SK-N-SH treated with all-trans-retinoic acid at 6 μM for 48 hours (cell line): ENCODE measurements around the gene KLLN.

ENCODE experiments used
- ATAC-seq: fragments of 200-7000 bp; cut with Tn5 transposase; 3 replicates; pipeline ENCODE4 v1.9.1; 2020; ENCODE audit warnings: mild to moderate bottlenecking, moderate library complexity
- ARNTL ChIP-seq: fragments of 450-650 bp; formaldehyde crosslinking; IDR thresholded peaks from 2 replicates; pipeline ENCODE4 v1.5.0; 2020; ENCODE audit warnings: low read depth, mild to moderate bottlenecking, moderate library complexity, borderline replicate concordance
- BACH2 ChIP-seq: fragments of 250-450 bp; sonication (Bioruptor Pico); IDR thresholded peaks from 2 replicates; pipeline ENCODE4 v1.9.0; 2021; ENCODE audit warnings: mild to moderate bottlenecking, borderline replicate concordance
- CSDC2 ChIP-seq: fragments of 250-450 bp; sonication (Bioruptor Pico); IDR thresholded peaks from 2 replicates; pipeline ENCODE4 v1.5.0; 2020; ENCODE audit warnings: mild to moderate bottlenecking, moderate library complexity
- ESRRG ChIP-seq: fragments of 250-450 bp; sonication (Bioruptor Pico); IDR thresholded peaks from 2 replicates; pipeline ENCODE4 v1.6.1; 2021; ENCODE audit warnings: mild to moderate bottlenecking
- OSR1 ChIP-seq: fragments of 250-450 bp; sonication (Bioruptor Pico); IDR thresholded peaks from 2 replicates; pipeline ENCODE4 v1.8.0; 2022; ENCODE audit warnings: moderate library complexity, mild to moderate bottlenecking, inconsistent platforms
- PPARA ChIP-seq: fragments of 250-450 bp; sonication (Bioruptor Pico); IDR thresholded peaks from 2 replicates; pipeline ENCODE4 v1.5.0; 2020; ENCODE audit warnings: mild to moderate bottlenecking, borderline replicate concordance
- RARB ChIP-seq: fragments of 250-450 bp; sonication (Bioruptor Pico); IDR thresholded peaks from 2 replicates; pipeline ENCODE4 v1.8.0; 2021; ENCODE audit warnings: mild to moderate bottlenecking, moderate library complexity
- TCF4 ChIP-seq: fragments of 250-450 bp; sonication (Bioruptor Pico); IDR thresholded peaks from 2 replicates; pipeline ENCODE4 v1.8.0; 2021; ENCODE audit warnings: mild to moderate bottlenecking, moderate library complexity, borderline replicate concordance
- TOX ChIP-seq: fragments of 250-450 bp; sonication (Bioruptor Pico); IDR thresholded peaks from 2 replicates; pipeline ENCODE4 v1.8.0; 2021; ENCODE audit warnings: mild to moderate bottlenecking, moderate library complexity, borderline replicate concordance
- ZFP3 ChIP-seq: fragments of 250-450 bp; sonication (Bioruptor Pico); IDR thresholded peaks from 2 replicates; pipeline ENCODE4 v1.5.0; 2020; ENCODE audit warnings: mild to moderate bottlenecking, moderate library complexity
- ZFP30 ChIP-seq: fragments of 450-650 bp; formaldehyde crosslinking; IDR thresholded peaks from 2 replicates; pipeline ENCODE4 v1.5.0; 2022; ENCODE audit warnings: mild to moderate bottlenecking, moderate library complexity
- ZNF565 ChIP-seq: fragments of 450-650 bp; formaldehyde crosslinking; conservative IDR thresholded peaks from 2 replicates; pipeline ENCODE4 v1.5.0; 2020; ENCODE audit warnings: low read depth, mild to moderate bottlenecking, moderate library complexity
- ZNF8 ChIP-seq: fragments of 450-650 bp; formaldehyde crosslinking; IDR thresholded peaks from 2 replicates; pipeline ENCODE4 v1.5.0; 2020; ENCODE audit warnings: mild to moderate bottlenecking, moderate library complexity
- TF ChIP-seq, protein P1 (sequence below): fragments of 250-450 bp; sonication (Bioruptor Pico); IDR thresholded peaks from 2 replicates; pipeline ENCODE4 v1.5.0; 2020; ENCODE audit warnings: mild to moderate bottlenecking, moderate library complexity
- TF ChIP-seq, protein P2 (sequence below): fragments of 250-450 bp; sonication (Bioruptor Pico); IDR thresholded peaks from 2 replicates; pipeline ENCODE4 v1.5.1; 2020; ENCODE audit warnings: low read depth, mild to moderate bottlenecking, moderate library complexity
- TF ChIP-seq, protein P3 (sequence below): fragments of 250-450 bp; sonication (Bioruptor Pico); IDR thresholded peaks from 2 replicates; pipeline ENCODE4 v1.5.1; 2021; ENCODE audit warnings: mild to moderate bottlenecking, moderate library complexity
- TF ChIP-seq, protein P4 (sequence below): fragments of 250-450 bp; sonication (Bioruptor Pico); IDR thresholded peaks from 2 replicates; pipeline ENCODE4 v1.8.0; 2020; ENCODE audit warnings: mild to moderate bottlenecking, moderate library complexity, borderline replicate concordance
- TF ChIP-seq, protein P5 (sequence below): fragments of 250-450 bp; sonication (Bioruptor Pico); IDR thresholded peaks from 2 replicates; pipeline ENCODE4 v1.8.0; 2021; ENCODE audit warnings: low read depth, mild to moderate bottlenecking, moderate library complexity, borderline replicate concordance

The KLLN gene

DNA sequence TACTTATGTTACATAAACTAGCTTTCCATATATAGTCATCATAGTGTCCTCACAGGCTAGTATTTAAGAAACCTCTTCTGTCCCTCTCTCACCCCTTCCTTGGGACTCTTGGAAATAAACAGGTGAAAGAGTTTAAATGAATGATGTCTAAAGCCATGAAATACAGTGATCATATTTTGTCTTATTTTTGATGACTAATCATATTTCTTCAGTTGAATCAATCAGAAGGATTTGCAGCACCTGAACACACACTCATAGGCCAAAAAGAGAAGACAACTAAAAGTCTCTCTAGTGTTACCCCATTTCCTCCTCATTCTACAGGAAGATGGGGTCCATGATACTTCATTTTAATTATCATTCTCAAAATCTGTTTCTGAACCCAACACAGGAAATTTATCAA lies 36.7 kb downstream of the KLLN start (continued):
- TF ChIP-seq, protein P1, sequence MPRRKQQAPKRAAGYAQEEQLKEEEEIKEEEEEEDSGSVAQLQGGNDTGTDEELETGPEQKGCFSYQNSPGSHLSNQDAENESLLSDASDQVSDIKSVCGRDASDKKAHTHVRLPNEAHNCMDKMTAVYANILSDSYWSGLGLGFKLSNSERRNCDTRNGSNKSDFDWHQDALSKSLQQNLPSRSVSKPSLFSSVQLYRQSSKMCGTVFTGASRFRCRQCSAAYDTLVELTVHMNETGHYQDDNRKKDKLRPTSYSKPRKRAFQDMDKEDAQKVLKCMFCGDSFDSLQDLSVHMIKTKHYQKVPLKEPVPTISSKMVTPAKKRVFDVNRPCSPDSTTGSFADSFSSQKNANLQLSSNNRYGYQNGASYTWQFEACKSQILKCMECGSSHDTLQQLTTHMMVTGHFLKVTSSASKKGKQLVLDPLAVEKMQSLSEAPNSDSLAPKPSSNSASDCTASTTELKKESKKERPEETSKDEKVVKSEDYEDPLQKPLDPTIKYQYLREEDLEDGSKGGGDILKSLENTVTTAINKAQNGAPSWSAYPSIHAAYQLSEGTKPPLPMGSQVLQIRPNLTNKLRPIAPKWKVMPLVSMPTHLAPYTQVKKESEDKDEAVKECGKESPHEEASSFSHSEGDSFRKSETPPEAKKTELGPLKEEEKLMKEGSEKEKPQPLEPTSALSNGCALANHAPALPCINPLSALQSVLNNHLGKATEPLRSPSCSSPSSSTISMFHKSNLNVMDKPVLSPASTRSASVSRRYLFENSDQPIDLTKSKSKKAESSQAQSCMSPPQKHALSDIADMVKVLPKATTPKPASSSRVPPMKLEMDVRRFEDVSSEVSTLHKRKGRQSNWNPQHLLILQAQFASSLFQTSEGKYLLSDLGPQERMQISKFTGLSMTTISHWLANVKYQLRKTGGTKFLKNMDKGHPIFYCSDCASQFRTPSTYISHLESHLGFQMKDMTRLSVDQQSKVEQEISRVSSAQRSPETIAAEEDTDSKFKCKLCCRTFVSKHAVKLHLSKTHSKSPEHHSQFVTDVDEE (CRISPR knock-in tag): no peak
- TF ChIP-seq ZFP30 (CRISPR knock-in tag): no peak
- TF ChIP-seq, protein P2, sequence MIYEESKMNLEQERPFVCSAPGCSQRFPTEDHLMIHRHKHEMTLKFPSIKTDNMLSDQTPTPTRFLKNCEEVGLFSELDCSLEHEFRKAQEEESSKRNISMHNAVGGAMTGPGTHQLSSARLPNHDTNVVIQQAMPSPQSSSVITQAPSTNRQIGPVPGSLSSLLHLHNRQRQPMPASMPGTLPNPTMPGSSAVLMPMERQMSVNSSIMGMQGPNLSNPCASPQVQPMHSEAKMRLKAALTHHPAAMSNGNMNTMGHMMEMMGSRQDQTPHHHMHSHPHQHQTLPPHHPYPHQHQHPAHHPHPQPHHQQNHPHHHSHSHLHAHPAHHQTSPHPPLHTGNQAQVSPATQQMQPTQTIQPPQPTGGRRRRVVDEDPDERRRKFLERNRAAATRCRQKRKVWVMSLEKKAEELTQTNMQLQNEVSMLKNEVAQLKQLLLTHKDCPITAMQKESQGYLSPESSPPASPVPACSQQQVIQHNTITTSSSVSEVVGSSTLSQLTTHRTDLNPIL (CRISPR knock-in tag): no peak
- TF ChIP-seq, protein P3, sequence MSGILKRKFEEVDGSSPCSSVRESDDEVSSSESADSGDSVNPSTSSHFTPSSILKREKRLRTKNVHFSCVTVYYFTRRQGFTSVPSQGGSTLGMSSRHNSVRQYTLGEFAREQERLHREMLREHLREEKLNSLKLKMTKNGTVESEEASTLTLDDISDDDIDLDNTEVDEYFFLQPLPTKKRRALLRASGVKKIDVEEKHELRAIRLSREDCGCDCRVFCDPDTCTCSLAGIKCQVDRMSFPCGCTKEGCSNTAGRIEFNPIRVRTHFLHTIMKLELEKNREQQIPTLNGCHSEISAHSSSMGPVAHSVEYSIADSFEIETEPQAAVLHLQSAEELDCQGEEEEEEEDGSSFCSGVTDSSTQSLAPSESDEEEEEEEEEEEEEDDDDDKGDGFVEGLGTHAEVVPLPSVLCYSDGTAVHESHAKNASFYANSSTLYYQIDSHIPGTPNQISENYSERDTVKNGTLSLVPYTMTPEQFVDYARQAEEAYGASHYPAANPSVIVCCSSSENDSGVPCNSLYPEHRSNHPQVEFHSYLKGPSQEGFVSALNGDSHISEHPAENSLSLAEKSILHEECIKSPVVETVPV (CRISPR knock-in tag): no peak
- no peak for TF ChIP-seq ESRRG (CRISPR knock-in tag)
- TF ChIP-seq ARNTL (CRISPR knock-in tag): no peak
- TF ChIP-seq, all 23 proteins: peak for 0

DNA sequence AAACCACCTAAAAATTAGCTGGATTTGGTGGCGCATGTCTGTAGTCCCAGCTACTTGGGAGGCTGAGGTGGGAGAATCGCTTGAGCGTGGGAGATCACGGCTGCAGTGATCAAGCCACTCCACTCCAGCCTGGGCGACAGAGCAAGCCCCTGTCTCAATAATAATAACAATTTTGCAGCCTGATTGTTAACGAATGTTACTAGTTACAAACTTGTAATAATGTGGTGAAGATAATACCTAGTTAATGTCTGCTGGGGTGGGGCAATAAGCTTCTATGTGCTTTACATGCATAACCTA lies 44.1 kb downstream of the KLLN start:
- TF ChIP-seq ZNF8 (CRISPR knock-in tag) (no peak), ZNF565 (CRISPR knock-in tag) (no peak), ESRRG (CRISPR knock-in tag) (no peak), CSDC2 (CRISPR knock-in tag) (no peak), ZFP3 (CRISPR knock-in tag) (no peak), BACH2 (CRISPR knock-in tag) (no peak), TOX (CRISPR knock-in tag) (no peak), PPARA (no peak), OSR1 (CRISPR knock-in tag) (no peak), RARB (CRISPR knock-in tag) (no peak), ZFP30 (CRISPR knock-in tag) (no peak), TCF4 (no peak)
- TF ChIP-seq, protein P4, sequence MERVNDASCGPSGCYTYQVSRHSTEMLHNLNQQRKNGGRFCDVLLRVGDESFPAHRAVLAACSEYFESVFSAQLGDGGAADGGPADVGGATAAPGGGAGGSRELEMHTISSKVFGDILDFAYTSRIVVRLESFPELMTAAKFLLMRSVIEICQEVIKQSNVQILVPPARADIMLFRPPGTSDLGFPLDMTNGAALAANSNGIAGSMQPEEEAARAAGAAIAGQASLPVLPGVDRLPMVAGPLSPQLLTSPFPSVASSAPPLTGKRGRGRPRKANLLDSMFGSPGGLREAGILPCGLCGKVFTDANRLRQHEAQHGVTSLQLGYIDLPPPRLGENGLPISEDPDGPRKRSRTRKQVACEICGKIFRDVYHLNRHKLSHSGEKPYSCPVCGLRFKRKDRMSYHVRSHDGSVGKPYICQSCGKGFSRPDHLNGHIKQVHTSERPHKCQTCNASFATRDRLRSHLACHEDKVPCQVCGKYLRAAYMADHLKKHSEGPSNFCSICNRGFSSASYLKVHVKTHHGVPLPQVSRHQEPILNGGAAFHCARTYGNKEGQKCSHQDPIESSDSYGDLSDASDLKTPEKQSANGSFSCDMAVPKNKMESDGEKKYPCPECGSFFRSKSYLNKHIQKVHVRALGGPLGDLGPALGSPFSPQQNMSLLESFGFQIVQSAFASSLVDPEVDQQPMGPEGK (CRISPR knock-in tag): no peak
- TF ChIP-seq, protein P3 (CRISPR knock-in tag): no peak
- TF ChIP-seq, protein P5, sequence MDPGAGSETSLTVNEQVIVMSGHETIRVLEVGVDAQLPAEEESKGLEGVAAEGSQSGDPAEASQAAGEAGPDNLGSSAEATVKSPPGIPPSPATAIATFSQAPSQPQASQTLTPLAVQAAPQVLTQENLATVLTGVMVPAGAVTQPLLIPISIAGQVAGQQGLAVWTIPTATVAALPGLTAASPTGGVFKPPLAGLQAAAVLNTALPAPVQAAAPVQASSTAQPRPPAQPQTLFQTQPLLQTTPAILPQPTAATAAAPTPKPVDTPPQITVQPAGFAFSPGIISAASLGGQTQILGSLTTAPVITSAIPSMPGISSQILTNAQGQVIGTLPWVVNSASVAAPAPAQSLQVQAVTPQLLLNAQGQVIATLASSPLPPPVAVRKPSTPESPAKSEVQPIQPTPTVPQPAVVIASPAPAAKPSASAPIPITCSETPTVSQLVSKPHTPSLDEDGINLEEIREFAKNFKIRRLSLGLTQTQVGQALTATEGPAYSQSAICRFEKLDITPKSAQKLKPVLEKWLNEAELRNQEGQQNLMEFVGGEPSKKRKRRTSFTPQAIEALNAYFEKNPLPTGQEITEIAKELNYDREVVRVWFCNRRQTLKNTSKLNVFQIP (CRISPR knock-in tag): no peak
- TF ChIP-seq, protein P2 (CRISPR knock-in tag): no peak
- ATAC-seq: no peak
